Measurements from ENCODE around the gene RASA3.

The RASA3 gene

GRCh38 chr13:114092468-114092867 is 40.0 kb downstream of the RASA3 start:
- Histone ChIP-seq H3K9ac (ENCODE audit: low read depth, low read length) (no peak overlapping the region), H3K4me1 (ENCODE audit: insufficient read depth, low read length) (peaks cover 2% of the 10 kb centered on the region; the same call in 1 of the 2 replicates), H3K9me3 (ENCODE audit: control insufficient read depth, insufficient read depth, low read length) (peaks cover 8% of the 10 kb centered on the region; the same call in 1 of the 2 replicates), H3K36me3 (ENCODE audit: insufficient read depth, low read length) (no peaks in the 10 kb centered on the region)

- Histone ChIP-seq H3K9ac (ENCODE audit: low read depth, low read length) (no peak overlapping the region), H3K9me3 (ENCODE audit: control insufficient read depth, insufficient read depth, low read length) (peaks cover 8% of the 10 kb centered on the region; the same call in 1 of the 2 replicates), H3K4me1 (ENCODE audit: insufficient read depth, low read length) (peaks cover 2% of the 10 kb centered on the region; the same call in 1 of the 2 replicates), H3K36me3 (ENCODE audit: insufficient read depth, low read length) (no peaks in the 10 kb centered on the region)
Measured at GRCh38 chr13:114090476-114090875, 41.9 kb downstream of the RASA3 start.

GRCh38 chr13:114089751-114090400 is 42.5 kb downstream of the RASA3 start:
- Histone ChIP-seq H3K4me1 (ENCODE audit: insufficient read depth, low read length) (peaks cover 2% of the 10 kb centered on the region; the same call in 1 of the 2 replicates), H3K36me3 (ENCODE audit: insufficient read depth, low read length) (no peaks in the 10 kb centered on the region), H3K9me3 (ENCODE audit: control insufficient read depth, insufficient read depth, low read length) (peaks cover 8% of the 10 kb centered on the region; the same call in 1 of the 2 replicates), H3K9ac (ENCODE audit: low read depth, low read length) (no peak overlapping the region)

- H3K36me3 ChIP-seq (ENCODE audit: insufficient read depth, low read length): no peaks in the 10 kb centered on the region
- H3K9ac ChIP-seq (ENCODE audit: low read depth, low read length): no peak overlapping the region
- peaks cover 8% of the 10 kb centered on the region; the same call in 1 of the 2 replicates for H3K9me3 ChIP-seq (ENCODE audit: control insufficient read depth, insufficient read depth, low read length)
Measured at GRCh38 chr13:114089341-114089740, 43.1 kb downstream of the RASA3 start.

GRCh38 chr13:114088863-114089262 is 43.6 kb downstream of the RASA3 start:
- H3K9me3 ChIP-seq (ENCODE audit: control insufficient read depth, insufficient read depth, low read length): peaks cover 8% of the 10 kb centered on the region; the same call in 1 of the 2 replicates
- H3K9ac ChIP-seq (ENCODE audit: low read depth, low read length): no peak overlapping the region
- no peaks in the 10 kb centered on the region for H3K36me3 ChIP-seq (ENCODE audit: insufficient read depth, low read length)
- H3K4me1 ChIP-seq (ENCODE audit: insufficient read depth, low read length): peaks cover 2% of the 10 kb centered on the region; the same call in 1 of the 2 replicates

More at GRCh38 chr13:114089341-114089740, 43.1 kb downstream of the RASA3 start:
- H3K4me1 ChIP-seq (ENCODE audit: insufficient read depth, low read length): peaks cover 2% of the 10 kb centered on the region; the same call in 1 of the 2 replicates

GRCh38 chr13:114088234-114088633 is 44.2 kb downstream of the RASA3 start:
- Histone ChIP-seq H3K9me3 (ENCODE audit: control insufficient read depth, insufficient read depth, low read length) (peaks cover 8% of the 10 kb centered on the region; the same call in 1 of the 2 replicates), H3K9ac (ENCODE audit: low read depth, low read length) (no peak overlapping the region), H3K36me3 (ENCODE audit: insufficient read depth, low read length) (no peaks in the 10 kb centered on the region), H3K4me1 (ENCODE audit: insufficient read depth, low read length) (peaks cover 2% of the 10 kb centered on the region; the same call in 1 of the 2 replicates)

- peaks cover 2% of the 10 kb centered on the region; the same call in 1 of the 2 replicates for H3K4me1 ChIP-seq (ENCODE audit: insufficient read depth, low read length)
- peaks cover 8% of the 10 kb centered on the region; the same call in 1 of the 2 replicates for H3K9me3 ChIP-seq (ENCODE audit: control insufficient read depth, insufficient read depth, low read length)
- peak overlapping the region; percentile 33; the same call in 1 of the 2 replicates for H3K9ac ChIP-seq (ENCODE audit: low read depth, low read length)
- no peaks in the 10 kb centered on the region for H3K36me3 ChIP-seq (ENCODE audit: insufficient read depth, low read length)
Measured at GRCh38 chr13:114087430-114087829, 45.0 kb downstream of the RASA3 start.

GRCh38 chr13:114082849-114083645 is 49.4 kb downstream of the RASA3 start:
- Histone ChIP-seq H3K36me3 (ENCODE audit: insufficient read depth, low read length) (no peaks in the 10 kb centered on the region), H3K9me3 (ENCODE audit: control insufficient read depth, insufficient read depth, low read length) (no peaks in the 10 kb centered on the region), H3K4me1 (ENCODE audit: insufficient read depth, low read length) (no peaks in the 10 kb centered on the region; the same call in 1 of the 2 replicates), H3K9ac (ENCODE audit: low read depth, low read length) (no peak overlapping the region)

- Histone ChIP-seq H3K4me1 (ENCODE audit: insufficient read depth, low read length) (no peaks in the 10 kb centered on the region; the same call in 1 of the 2 replicates), H3K9ac (ENCODE audit: low read depth, low read length) (no peak overlapping the region), H3K36me3 (ENCODE audit: insufficient read depth, low read length) (no peaks in the 10 kb centered on the region)
Measured at GRCh38 chr13:114081761-114082681, 50.4 kb downstream of the RASA3 start.

GRCh38 chr13:114080739-114081561 is 51.5 kb downstream of the RASA3 start:
- Histone ChIP-seq H3K9me3 (ENCODE audit: control insufficient read depth, insufficient read depth, low read length) (no peaks in the 10 kb centered on the region), H3K36me3 (ENCODE audit: insufficient read depth, low read length) (no peaks in the 10 kb centered on the region), H3K9ac (ENCODE audit: low read depth, low read length) (no peak overlapping the region), H3K4me1 (ENCODE audit: insufficient read depth, low read length) (no peaks in the 10 kb centered on the region; the same call in 1 of the 2 replicates)

More at GRCh38 chr13:114081761-114082681, 50.4 kb downstream of the RASA3 start:
- H3K9me3 ChIP-seq (ENCODE audit: control insufficient read depth, insufficient read depth, low read length): no peaks in the 10 kb centered on the region

GRCh38 chr13:114079601-114080536 is 52.6 kb downstream of the RASA3 start:
- no peaks in the 10 kb centered on the region for H3K36me3 ChIP-seq (ENCODE audit: insufficient read depth, low read length)
- no peak overlapping the region for H3K9ac ChIP-seq (ENCODE audit: low read depth, low read length)
- no peaks in the 10 kb centered on the region for H3K9me3 ChIP-seq (ENCODE audit: control insufficient read depth, insufficient read depth, low read length)
- no peaks in the 10 kb centered on the region; the same call in 1 of the 2 replicates for H3K4me1 ChIP-seq (ENCODE audit: insufficient read depth, low read length)
